GM10266 (cell line): ENCODE measurements around the gene USP20.

Source experiments
- DNase-seq: peaks from one replicate; pipeline ENCODE4 v3.0.0; 2012; ENCODE audit errors: extremely low spot score
- CTCF ChIP-seq: IDR thresholded peaks from 2 replicates; pipeline ENCODE4 v1.5.1; 2012; ENCODE audit warnings: mild to moderate bottlenecking, low read depth; ENCODE audit not compliant: control insufficient read depth, insufficient read depth; ENCODE audit errors: missing control alignments

Gene USP20

GRCh38 chr9:129929496-129930125 is 94.4 kb downstream of the USP20 start:
- no peak for DNase-seq

GRCh38 chr9:129930743-129931142 is 95.5 kb downstream of the USP20 start:
- no peak for TF ChIP-seq CTCF
- no peak for DNase-seq

More at GRCh38 chr9:129929496-129930125, 94.4 kb downstream of the USP20 start:
- TF ChIP-seq CTCF = no peak
